ENCODE measurements around the gene ZFP91. TPM values are rescaled to one million over a fixed set of nuclear protein-coding genes. Genes with fewer than 3 reads are reported as not detected.

The ZFP91 gene
- total and polyA plus RNA-seq, 9 donors, result 31.2 to 46.6 (median 38.9) TPM

- no peaks in the 10 kb centered on the region for H3K36me3 ChIP-seq (ENCODE audit: control insufficient read depth, insufficient read depth, low read length)
- no peaks in the 10 kb centered on the region for H3K9me3 ChIP-seq (replicated peaks; ENCODE audit: control insufficient read depth, low read depth, low read length)
- H3K27me3 ChIP-seq (ENCODE audit: control insufficient read depth, insufficient read depth, low read length), result no peaks in the 10 kb centered on the region
- H3K27ac ChIP-seq (ENCODE audit: low read length), result no peak overlapping the region
- no peak overlapping the region for H3K4me3 ChIP-seq (ENCODE audit: low read length)
- WGBS (ENCODE audit: insufficient coverage), result no CpG with 5 or more reads among the region's 2 CpGs
- no peak for DNase-seq
- no peaks in the 10 kb centered on the region for H3K4me1 ChIP-seq (ENCODE audit: control insufficient read depth, insufficient read depth, low read length)
Measured at GRCh38 chr11:58656348-58656747, 77.5 kb downstream of the ZFP91 start.

- no peaks in the 10 kb centered on the region for H3K9me3 ChIP-seq (replicated peaks; ENCODE audit: control insufficient read depth, low read depth, low read length)
- no peak overlapping the region for H3K27ac ChIP-seq (ENCODE audit: low read length)
- H3K27me3 ChIP-seq (ENCODE audit: control insufficient read depth, insufficient read depth, low read length), result no peaks in the 10 kb centered on the region
- DNase-seq, result no peak
- H3K4me3 ChIP-seq (ENCODE audit: low read length), result no peak overlapping the region
- no peaks in the 10 kb centered on the region for H3K4me1 ChIP-seq (ENCODE audit: control insufficient read depth, insufficient read depth, low read length)
- no peaks in the 10 kb centered on the region for H3K36me3 ChIP-seq (ENCODE audit: control insufficient read depth, insufficient read depth, low read length)
- 44% methylated on average over 3 of the region's 3 CpGs for WGBS (ENCODE audit: insufficient coverage)
Measured at GRCh38 chr11:58658623-58659022, 79.8 kb downstream of the ZFP91 start.

GRCh38 chr11:58659404-58659803 lies 80.5 kb downstream of the ZFP91 start:
- H3K4me1 ChIP-seq (ENCODE audit: control insufficient read depth, insufficient read depth, low read length), result no peaks in the 10 kb centered on the region
- no peaks in the 10 kb centered on the region for H3K36me3 ChIP-seq (ENCODE audit: control insufficient read depth, insufficient read depth, low read length)
- H3K9me3 ChIP-seq (replicated peaks; ENCODE audit: control insufficient read depth, low read depth, low read length), result no peaks in the 10 kb centered on the region
- 63% methylated on average over 1 of the region's 2 CpGs for WGBS (ENCODE audit: insufficient coverage)
- no peak overlapping the region for H3K4me3 ChIP-seq (ENCODE audit: low read length)
- no peaks in the 10 kb centered on the region for H3K27me3 ChIP-seq (ENCODE audit: control insufficient read depth, insufficient read depth, low read length)
- DNase-seq, result no peak
- no peak overlapping the region for H3K27ac ChIP-seq (ENCODE audit: low read length)

- H3K4me3 ChIP-seq (ENCODE audit: low read length), result no peak overlapping the region
- DNase-seq, result no peak
- H3K27me3 ChIP-seq (ENCODE audit: control insufficient read depth, insufficient read depth, low read length), result no peaks in the 10 kb centered on the region
- 83% methylated on average over 1 of the region's 5 CpGs for WGBS (ENCODE audit: insufficient coverage)
- no peaks in the 10 kb centered on the region for H3K4me1 ChIP-seq (ENCODE audit: control insufficient read depth, insufficient read depth, low read length)
- no peak overlapping the region for H3K27ac ChIP-seq (ENCODE audit: low read length)
- H3K9me3 ChIP-seq (replicated peaks; ENCODE audit: control insufficient read depth, low read depth, low read length), result no peaks in the 10 kb centered on the region
- H3K36me3 ChIP-seq (ENCODE audit: control insufficient read depth, insufficient read depth, low read length), result no peaks in the 10 kb centered on the region
Measured at GRCh38 chr11:58659910-58660570, 81.2 kb downstream of the ZFP91 start.

Other genes starting within 250 kb of the ZFP91 start
- not detected for gene OR5B17, start 220.0 kb upstream of the ZFP91 start, total RNA-seq
- gene OR5B17, start 220.0 kb upstream of the ZFP91 start, polyA plus RNA-seq (ENCODE audit: insufficient read depth in 1 of 8, insufficient read length in 8 of 8, low replicate concordance in 1 of 8), result not detected
- not detected for gene OR5B3, start 172.2 kb upstream of the ZFP91 start, total RNA-seq
- not detected for gene OR5B3, start 172.2 kb upstream of the ZFP91 start, polyA plus RNA-seq (ENCODE audit: insufficient read depth in 1 of 8, insufficient read length in 8 of 8, low replicate concordance in 1 of 8)
- not detected for gene OR5B2, start 150.9 kb upstream of the ZFP91 start, total RNA-seq
- not detected for gene OR5B2, start 150.9 kb upstream of the ZFP91 start, polyA plus RNA-seq (ENCODE audit: insufficient read depth in 1 of 8, insufficient read length in 8 of 8, low replicate concordance in 1 of 8)
- gene OR5B12, start 136.8 kb upstream of the ZFP91 start, total RNA-seq, result not detected
- gene OR5B12, start 136.8 kb upstream of the ZFP91 start, polyA plus RNA-seq (ENCODE audit: insufficient read depth in 1 of 8, insufficient read length in 8 of 8, low replicate concordance in 1 of 8), result not detected
- not detected for gene OR5B21, start 71.0 kb upstream of the ZFP91 start, total RNA-seq
- not detected for gene OR5B21, start 71.0 kb upstream of the ZFP91 start, polyA plus RNA-seq (ENCODE audit: insufficient read depth in 1 of 8, insufficient read length in 8 of 8, low replicate concordance in 1 of 8)
- 3.3 TPM for gene LPXN, start 3.2 kb upstream of the ZFP91 start, total RNA-seq
- 1 to 10 TPM; 2.6 to 5.6 (median 3.9) TPM for gene LPXN, start 3.2 kb upstream of the ZFP91 start, polyA plus RNA-seq (ENCODE audit: insufficient read depth in 1 of 8, insufficient read length in 8 of 8, low replicate concordance in 1 of 8)
- 0.89 TPM for gene CNTF, start 43.6 kb downstream of the ZFP91 start, total RNA-seq
- 1 to 10 TPM in 1 of 8 donors, under 1 TPM in 7; 0.55 to 1.0 (median 0.89) TPM for gene CNTF, start 43.6 kb downstream of the ZFP91 start, polyA plus RNA-seq (ENCODE audit: insufficient read depth in 1 of 8, insufficient read length in 8 of 8, low replicate concordance in 1 of 8)
- not detected for gene GLYAT, start 152.9 kb downstream of the ZFP91 start, total RNA-seq
- not detected for gene GLYAT, start 152.9 kb downstream of the ZFP91 start, polyA plus RNA-seq (ENCODE audit: insufficient read depth in 1 of 8, insufficient read length in 8 of 8, low replicate concordance in 1 of 8)